Adrenal gland (tissue), 12 donors: ENCODE data around the gene AGPAT3. TPM values are rescaled to one million over a fixed set of nuclear protein-coding genes. Genes with fewer than 3 reads are reported as not detected.

Source experiments
- DNase-seq, 7 donors: peaks; one replicate each; pipeline ENCODE4 v3.0.0-alpha.2; 2019 to 2020
- H3K27ac ChIP-seq, 5 donors: fragments of 200-600 bp; sonication (generic) in 4 of 5; 1 replicate in 3 of 5; 2 replicates in 2 of 5; pipeline versions ENCODE4 v1.5.1 to v1.8.0; 2016 to 2020; ENCODE audit warnings: mild to moderate bottlenecking in 1 of 5
- H3K27me3 ChIP-seq: fragments of 200-600 bp; 2 replicates; pipeline ENCODE4 v1.8.0; 2021
- H3K36me3 ChIP-seq, 2 donors: fragments of 200-600 bp; replicated peaks in 1 of 2; 1 replicate in 1 of 2; 2 replicates in 1 of 2; pipeline versions ENCODE4 v1.5.1 to v1.8.0; 2018 to 2022
- H3K4me1 ChIP-seq, 2 donors: fragments of 200-600 bp; replicated peaks in 1 of 2; 1 replicate in 1 of 2; 2 replicates in 1 of 2; pipeline versions ENCODE4 v1.5.1 to v1.8.0; 2018 to 2021
- H3K4me3 ChIP-seq, 4 donors: fragments of 200-600 bp; sonication (generic) in 3 of 4; one replicate each; pipeline ENCODE4 v1.5.1; 2016 to 2018
- H3K9me3 ChIP-seq, 3 donors: fragments of 200-600 bp; sonication (generic) in 1 of 3; replicated peaks in 1 of 3; 1 replicate in 2 of 3; 2 replicates in 1 of 3; pipeline versions ENCODE4 v1.5.1 to v1.8.0; 2016 to 2021
- POLR2A ChIP-seq, 2 donors: fragments of 450-650 bp; IDR thresholded peaks; one replicate each; pipeline ENCODE4 v1.6.1; 2017; ENCODE audit warnings: antibody characterized with exemption in 2 of 2, mild to moderate bottlenecking in 2 of 2, moderate library complexity in 1 of 2
- WGBS, 4 donors: extraction: QIAGEN DNeasy Blood & Tissue Kit in 2 of 4; methylation state at CpG; one replicate each; pipeline versions ENCODE4 v1.1.5 to v1.1.7; 2013 to 2017; 5-methylcytosine and 5-hydroxymethylcytosine counted together
- intact Hi-C, 2 donors: fragments of 100-400 bp; cut with DNase I; formaldehyde crosslinking; loops; one replicate each; pipeline versions ENCODE4 v1.14.1 to v1.15.0; 2022 to 2023
- polyA plus RNA-seq, 3 donors: library from polyadenylated mRNA; stranded (reverse); fragments of 200-250 nt in 2 of 3; fragments of 350-450 nt in 1 of 3; fragmentation: Illumina TruSeq in 1 of 3; extraction: RNeasy Lipid Tissue Mini Kit (QIAGEN cat#74804) in 1 of 3; gene quantifications; one replicate each; pipeline ENCODE4 v1.2.3, GENCODE V29; 2013 to 2014
- total RNA-seq, 9 donors: library from RNA; depleted of rRNA in 4 of 9; stranded (reverse); fragments of >200 nt in 4 of 9; fragments of 120-200 nt in 1 of 9; fragmentation: NEBNext Ultra II Directional in 1 of 9; extraction: Animal tissue kit (Norgen Biotek cat#: 25700) in 1 of 9; gene quantifications; one replicate each; pipeline versions ENCODE4 v1.1.0 to v1.2.4, GENCODE V29; 2013 to 2023
- TF ChIP-seq, protein P1 (sequence below), 6 experiments: fragments of 450-650 bp in 4 of 6; fragments of 200-600 bp in 2 of 6; sonication (generic) in 1 of 6; IDR thresholded peaks; 1 replicate in 5 of 6; 2 replicates in 1 of 6; pipeline versions ENCODE4 v1.5.1 to v1.8.0; 2016 to 2021; ENCODE audit warnings: antibody characterized with exemption in 6 of 6, mild to moderate bottlenecking in 2 of 6, moderate library complexity in 1 of 6
- donor health status: healthy with polysubstance abuse.
- donor health status: Bipolar disorder and iron deficiency.
- donor health status: DM: yes; HTN: yes; CAD: no.
- donor health status: DM: no; HTN: no; CAD: no.
- donor health status: DM: no; HTN: no; CAD: no.
- donor health status: DM: yes; HTN: yes; CAD: no.

The AGPAT3 gene
- total and polyA plus RNA-seq, 12 donors: 25.3 to 88.9 (median 47.8) TPM

DNA sequence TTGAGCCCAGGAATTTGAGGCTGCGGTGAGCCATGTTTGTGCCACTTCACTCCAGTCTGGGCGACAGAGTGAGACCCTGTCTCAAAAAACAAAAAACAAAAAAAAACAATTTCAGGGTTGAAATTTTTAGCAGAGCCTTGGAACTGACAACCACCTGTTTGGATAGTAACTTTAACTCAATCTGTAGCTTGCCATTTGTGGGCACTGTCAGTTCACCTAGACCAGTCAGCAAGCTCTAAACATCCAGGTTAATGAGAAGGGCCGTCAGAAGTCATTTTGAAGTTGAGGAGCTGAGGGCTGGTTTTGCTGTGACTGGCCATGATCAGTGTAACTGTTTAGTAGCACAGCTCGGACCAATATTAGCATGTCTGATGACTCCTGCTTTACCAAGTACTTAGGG lies 155.5 kb downstream of the AGPAT3 start:
- H3K27ac ChIP-seq: no peak overlapping the region

DNA sequence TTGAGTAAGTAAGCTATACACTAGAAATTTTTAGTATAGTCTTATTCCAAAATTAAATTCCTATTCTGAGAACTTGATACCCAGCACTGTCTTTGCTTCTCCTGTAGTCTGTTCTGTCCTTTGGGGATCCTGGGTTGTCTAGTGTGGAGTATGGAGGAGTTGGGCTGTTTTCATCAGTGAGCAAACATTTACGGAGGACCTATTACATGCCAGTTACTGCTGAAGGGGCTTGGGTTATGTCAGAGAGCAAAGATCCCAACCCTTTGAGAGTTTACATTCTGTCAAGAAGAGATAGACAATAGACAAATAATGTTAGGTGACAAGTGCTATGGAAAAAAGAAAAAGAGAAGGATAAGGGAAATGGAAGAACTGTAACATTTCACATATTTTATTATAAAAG lies 156.0 kb downstream of the AGPAT3 start:
- Histone ChIP-seq H3K27me3 (no peaks in the 10 kb centered on the region), H3K4me3 (no peak overlapping the region), H3K4me1 (peaks cover 20 to 41% of the 10 kb centered on the region in 2 donors), H3K36me3 (no peaks in the 10 kb centered on the region), H3K27ac (no peak overlapping the region), H3K9me3 (no peaks in the 10 kb centered on the region)
- no peak for DNase-seq
- TF ChIP-seq POLR2A (IDR thresholded peaks at IDR 0.05): no peak
- TF ChIP-seq, protein P1, sequence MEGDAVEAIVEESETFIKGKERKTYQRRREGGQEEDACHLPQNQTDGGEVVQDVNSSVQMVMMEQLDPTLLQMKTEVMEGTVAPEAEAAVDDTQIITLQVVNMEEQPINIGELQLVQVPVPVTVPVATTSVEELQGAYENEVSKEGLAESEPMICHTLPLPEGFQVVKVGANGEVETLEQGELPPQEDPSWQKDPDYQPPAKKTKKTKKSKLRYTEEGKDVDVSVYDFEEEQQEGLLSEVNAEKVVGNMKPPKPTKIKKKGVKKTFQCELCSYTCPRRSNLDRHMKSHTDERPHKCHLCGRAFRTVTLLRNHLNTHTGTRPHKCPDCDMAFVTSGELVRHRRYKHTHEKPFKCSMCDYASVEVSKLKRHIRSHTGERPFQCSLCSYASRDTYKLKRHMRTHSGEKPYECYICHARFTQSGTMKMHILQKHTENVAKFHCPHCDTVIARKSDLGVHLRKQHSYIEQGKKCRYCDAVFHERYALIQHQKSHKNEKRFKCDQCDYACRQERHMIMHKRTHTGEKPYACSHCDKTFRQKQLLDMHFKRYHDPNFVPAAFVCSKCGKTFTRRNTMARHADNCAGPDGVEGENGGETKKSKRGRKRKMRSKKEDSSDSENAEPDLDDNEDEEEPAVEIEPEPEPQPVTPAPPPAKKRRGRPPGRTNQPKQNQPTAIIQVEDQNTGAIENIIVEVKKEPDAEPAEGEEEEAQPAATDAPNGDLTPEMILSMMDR (IDR thresholded peaks at IDR 0.05): no peak
- intact Hi-C loops: no loop called here
- 88 to 92% (median 89%) methylated on average over 1 of the region's 1 CpG for WGBS, 4 donors

More for the DNA sequence above, 155.5 kb downstream of the AGPAT3 start:
- Histone ChIP-seq H3K9me3 (no peaks in the 10 kb centered on the region), H3K36me3 (no peaks in the 10 kb centered on the region), H3K4me1 (peaks cover 16 to 43% of the 10 kb centered on the region in 2 donors), H3K27me3 (no peaks in the 10 kb centered on the region), H3K4me3 (no peak overlapping the region)
- TF ChIP-seq, protein P1 (IDR thresholded peaks at IDR 0.05): no peak
- TF ChIP-seq POLR2A (IDR thresholded peaks at IDR 0.05): no peak
- intact Hi-C loops: no loop called here
- 90 to 95% (median 92%) methylated on average over 4 of the region's 4 CpGs for WGBS, 4 donors
- peak in 1 of 7 donors; percentile 39 for DNase-seq

DNA sequence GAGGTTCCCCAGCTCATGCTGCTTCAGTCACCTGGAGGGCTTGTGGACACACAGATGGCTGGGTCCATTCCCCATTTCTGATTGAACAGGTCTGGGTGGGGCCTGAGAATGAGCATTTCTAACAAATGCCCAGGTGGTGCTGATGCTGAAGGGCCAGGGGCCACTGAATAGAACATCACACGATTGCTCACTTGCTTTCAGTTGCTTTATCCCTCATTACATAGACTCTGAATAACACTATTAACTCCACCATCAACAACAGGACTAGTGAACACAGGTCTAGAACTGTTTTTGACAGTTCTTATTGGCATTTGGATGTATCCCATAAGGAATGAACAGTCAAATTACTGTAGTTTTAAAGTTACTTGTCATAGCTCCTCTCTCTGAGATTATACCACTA lies 159.2 kb downstream of the AGPAT3 start:
- no peaks in the 10 kb centered on the region for H3K36me3 ChIP-seq
- DNase-seq: peak in 2 of 7 donors; percentile 0 to 43
- 62 to 90% (median 79%) methylated on average over 1 of the region's 1 CpG for WGBS, 4 donors
- TF ChIP-seq, protein P1 (IDR thresholded peaks at IDR 0.05): no peak
- no peak for TF ChIP-seq POLR2A (IDR thresholded peaks at IDR 0.05)
- peaks cover 22 to 44% of the 10 kb centered on the region in 2 donors for H3K4me1 ChIP-seq
- peak overlapping the region in 1 of 5 donors; percentile 66 for H3K27ac ChIP-seq
- H3K9me3 ChIP-seq: no peaks in the 10 kb centered on the region
- no peaks in the 10 kb centered on the region for H3K27me3 ChIP-seq
- no peak overlapping the region for H3K4me3 ChIP-seq
- intact Hi-C loops: no loop called here

DNA sequence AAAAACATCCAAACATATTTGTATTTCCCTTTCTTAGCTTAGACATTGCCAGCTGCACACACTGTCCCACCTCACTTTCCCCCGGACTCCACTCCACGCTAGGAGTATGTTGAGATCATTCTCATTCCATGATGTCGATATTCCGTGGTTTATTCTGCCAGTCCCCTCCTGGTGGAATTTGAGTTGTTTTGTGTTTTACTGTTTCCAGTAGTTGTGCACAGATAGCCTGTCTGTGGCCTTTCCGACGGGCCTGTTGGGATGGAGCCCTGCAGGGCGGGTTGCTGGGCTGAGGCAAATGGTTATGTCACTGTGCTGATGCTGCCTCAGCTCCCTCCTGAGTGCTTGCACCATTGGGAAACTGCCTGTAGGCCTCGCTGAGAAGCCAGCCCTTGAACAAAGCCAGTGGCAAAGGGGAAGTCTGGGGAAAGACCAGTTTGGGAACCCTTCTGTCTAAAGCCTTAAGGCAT lies 159.9 kb downstream of the AGPAT3 start:
- peaks cover 18 to 38% of the 10 kb centered on the region in 2 donors for H3K4me1 ChIP-seq
- H3K27ac ChIP-seq: peak overlapping the region in 4 of 5 donors; percentile 30 to 74 (median 56)
- intact Hi-C loops: no loop called here
- H3K9me3 ChIP-seq: no peaks in the 10 kb centered on the region
- DNase-seq: peak in 6 of 7 donors; percentile 48 to 81 (median 66)
- no peaks in the 10 kb centered on the region for H3K36me3 ChIP-seq
- H3K4me3 ChIP-seq: no peak overlapping the region
- WGBS, 4 donors: 53 to 75% (median 59%) methylated on average over 7 to 8 of the region's 8 CpGs
- no peaks in the 10 kb centered on the region for H3K27me3 ChIP-seq
- no peak for TF ChIP-seq POLR2A (IDR thresholded peaks at IDR 0.05)
- TF ChIP-seq, protein P1 (IDR thresholded peaks at IDR 0.05): peak in 2 of 6 experiments; percentile 10 to 25
